ENCODE results near the gene CTCF. TPM values are rescaled to one million over a fixed set of nuclear protein-coding genes. Genes with fewer than 3 reads are reported as not detected.

CTCF gene
- total RNA-seq, 2 donors from 2014 or later: 24.5 to 31.6 TPM

GRCh38 chr16:67563708-67564468, 1.6 kb downstream of the CTCF start:
- H3K9me3 ChIP-seq: no peaks in the 10 kb centered on the region
- DNase-seq (ENCODE audit: low spot score): no peak
- H3K27me3 ChIP-seq: no peaks in the 10 kb centered on the region
- no peaks in the 10 kb centered on the region for H3K36me3 ChIP-seq
- H3K27ac ChIP-seq: peak overlapping the region; percentile 99 to 100
- no peak for TF ChIP-seq CTCF (IDR thresholded peaks at IDR 0.05)
- peak overlapping the region; percentile 68 to 94 for H3K4me3 ChIP-seq
- peaks cover 0 to 24% of the 10 kb centered on the region in 2 donors for H3K4me1 ChIP-seq

GRCh38 chr16:67565470-67566100, 3.3 kb downstream of the CTCF start:
- H3K27ac ChIP-seq: no peak overlapping the region
- H3K27me3 ChIP-seq: no peaks in the 10 kb centered on the region
- DNase-seq (ENCODE audit: low spot score): no peak
- H3K9me3 ChIP-seq: no peaks in the 10 kb centered on the region
- H3K36me3 ChIP-seq: no peaks in the 10 kb centered on the region
- no peak for TF ChIP-seq CTCF (IDR thresholded peaks at IDR 0.05)
- H3K4me3 ChIP-seq: no peak overlapping the region
- peaks cover 0 to 24% of the 10 kb centered on the region in 2 donors for H3K4me1 ChIP-seq

GRCh38 chr16:67571464-67571863, 9.1 kb downstream of the CTCF start:
- Histone ChIP-seq H3K4me3 (no peak overlapping the region), H3K27ac (no peak overlapping the region), H3K36me3 (peaks cover 30% of the 10 kb centered on the region), H3K27me3 (no peaks in the 10 kb centered on the region), H3K9me3 (no peaks in the 10 kb centered on the region), H3K4me1 (no peaks in the 10 kb centered on the region)
- DNase-seq (ENCODE audit: low spot score): no peak
- no peak for TF ChIP-seq CTCF (IDR thresholded peaks at IDR 0.05)

GRCh38 chr16:67571981-67572431, 9.7 kb downstream of the CTCF start:
- H3K4me1 ChIP-seq: no peaks in the 10 kb centered on the region
- H3K36me3 ChIP-seq: peaks cover 30% of the 10 kb centered on the region
- H3K9me3 ChIP-seq: no peaks in the 10 kb centered on the region
- H3K4me3 ChIP-seq: no peak overlapping the region
- DNase-seq (ENCODE audit: low spot score): no peak
- no peak for TF ChIP-seq CTCF (IDR thresholded peaks at IDR 0.05)
- H3K27me3 ChIP-seq: no peaks in the 10 kb centered on the region
- no peak overlapping the region for H3K27ac ChIP-seq

- Histone ChIP-seq H3K4me3 (no peak overlapping the region), H3K4me1 (no peaks in the 10 kb centered on the region), H3K9me3 (no peaks in the 10 kb centered on the region), H3K27me3 (no peaks in the 10 kb centered on the region), H3K27ac (no peak overlapping the region), H3K36me3 (peaks cover 7% of the 10 kb centered on the region)
- no peak for TF ChIP-seq CTCF (IDR thresholded peaks at IDR 0.05)
- no peak for DNase-seq (ENCODE audit: low spot score)
Observed at GRCh38 chr16:67579686-67580085, 17.4 kb downstream of the CTCF start.

Data from right atrium auricular region (tissue), 2 donors.